Measurements from ENCODE around the gene GMEB1.
"Not testable (repeated sequence)": the region's sequence is repeated elsewhere in the genome, so short reads cannot be mapped to it uniquely, and the experiment has no call there.

The GMEB1 gene

GRCh38 chr1:28666806-28667205, 1.8 kb upstream of the GMEB1 start:
- intact Hi-C loops (cut with DNase I): no loop called here
- peak in 2 of 10 donors; percentile 8 to 54 for DNase-seq

DNA sequence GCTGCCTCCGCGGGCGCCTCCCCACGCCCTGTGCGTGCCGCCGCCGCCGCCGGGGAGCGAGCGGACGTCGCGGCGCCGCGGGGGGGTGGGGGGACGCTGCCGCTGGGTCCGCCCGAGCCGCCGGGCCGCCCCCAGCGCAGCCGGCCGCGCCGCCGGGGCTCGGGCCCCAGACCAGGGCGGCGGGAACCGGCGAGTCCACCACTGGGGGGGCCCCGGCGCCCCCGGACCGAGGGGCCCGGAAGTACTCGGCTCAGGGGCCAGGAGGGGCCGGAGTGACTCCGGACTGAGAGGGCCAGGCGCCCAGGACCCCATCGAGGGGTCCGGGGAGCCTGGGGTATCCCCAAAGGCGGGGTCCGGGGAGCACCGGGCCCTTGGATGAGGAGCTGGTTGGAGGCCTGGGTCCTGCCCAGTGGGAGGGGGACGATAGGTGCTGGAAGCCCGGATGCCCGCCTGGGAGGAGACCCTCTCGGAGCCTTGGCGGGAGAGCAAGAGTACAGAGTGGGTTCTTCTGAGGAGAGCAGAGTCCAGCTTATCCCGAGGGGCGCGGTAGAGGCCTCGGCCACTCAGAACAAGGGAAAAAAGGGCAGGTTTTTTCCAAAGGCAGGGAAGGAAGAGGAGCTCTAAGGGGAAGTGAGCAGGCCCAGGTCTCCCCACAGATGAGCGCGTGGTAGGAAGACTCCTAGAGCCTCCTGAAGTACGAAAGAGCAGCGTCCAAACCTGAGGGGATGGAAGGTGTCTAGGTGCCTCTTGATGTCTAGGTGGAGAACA, 556 bp downstream of the GMEB1 start:
- intact Hi-C loops (cut with DNase I): loop anchor here (1.0 kb wide), 2 partner anchors 21 to 67 kb away; partner anchors contain the start of genes RNU11 and YTHDF2
- peak; percentile 31 to 91 (median 41) for DNase-seq

DNA sequence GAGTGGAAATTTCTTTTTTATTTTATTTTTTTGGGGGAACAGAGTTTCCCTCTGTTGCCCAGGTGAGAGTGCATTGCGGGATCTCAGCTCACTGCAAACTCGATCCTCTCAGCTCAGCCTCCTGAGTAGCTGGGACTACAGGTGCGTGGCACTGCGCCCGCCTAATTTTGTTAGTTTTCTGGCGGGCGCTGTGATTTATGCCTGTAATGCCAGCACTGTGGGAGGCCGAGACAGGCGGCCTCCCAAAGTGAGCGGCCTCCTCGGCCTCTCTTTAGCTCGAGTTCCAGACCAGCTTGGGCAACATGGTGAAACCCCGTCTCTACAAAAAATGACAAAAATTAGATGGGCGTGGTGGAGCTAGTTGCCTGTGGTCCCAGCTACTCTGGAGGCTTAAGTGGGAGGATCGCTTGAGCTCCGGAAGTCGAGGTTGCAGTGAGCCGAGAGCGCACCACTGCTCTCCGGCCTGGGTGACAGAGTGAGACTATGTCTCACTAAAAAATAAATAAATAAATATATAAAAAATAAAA, 2.7 kb downstream of the GMEB1 start:
- intact Hi-C loops (cut with DNase I): no loop called here
- peak in 2 of 10 donors; percentile 29 to 30 for DNase-seq

DNA sequence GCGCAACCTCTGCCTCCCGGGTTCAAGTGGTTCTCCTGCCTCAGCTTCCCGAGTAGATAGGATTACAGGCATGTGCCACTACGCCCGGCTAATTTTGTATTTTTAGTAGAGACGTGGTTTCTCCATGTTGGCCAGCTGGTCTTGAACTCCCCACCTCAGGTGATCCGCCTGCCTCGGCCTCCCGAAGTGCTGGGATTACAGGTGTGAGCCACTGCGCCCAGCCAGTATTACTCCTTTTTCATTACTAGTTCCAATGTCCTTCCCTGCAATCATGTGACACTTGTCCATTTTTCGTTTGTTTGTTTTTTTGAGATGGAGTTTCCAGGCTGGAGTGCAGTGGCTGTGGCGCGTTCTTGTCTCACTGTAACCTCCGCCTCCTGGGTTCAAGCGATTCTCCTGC, 4.4 kb downstream of the GMEB1 start:
- intact Hi-C loops (cut with DNase I): not testable (repeated sequence)
- DNase-seq: peak in 2 of 10 donors; percentile 60 to 63

DNA sequence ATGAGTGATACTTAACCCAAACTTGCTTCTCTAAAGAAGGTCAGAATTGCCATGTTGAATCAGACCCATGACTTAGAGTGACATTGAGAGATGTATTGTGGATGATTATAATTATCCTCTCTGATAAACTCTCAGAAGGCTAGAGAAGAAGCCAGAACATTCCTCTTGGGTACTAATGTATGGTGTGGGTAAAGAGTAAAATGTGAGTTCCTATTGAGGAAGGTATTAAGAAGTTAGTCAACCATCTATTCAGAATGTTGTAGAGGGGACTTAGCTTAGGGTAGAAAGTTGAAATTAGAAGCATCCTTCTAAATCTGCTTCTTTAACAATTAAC, 7.3 kb downstream of the GMEB1 start:
- DNase-seq: no peak
- intact Hi-C loops (cut with DNase I): no loop called here

DNA sequence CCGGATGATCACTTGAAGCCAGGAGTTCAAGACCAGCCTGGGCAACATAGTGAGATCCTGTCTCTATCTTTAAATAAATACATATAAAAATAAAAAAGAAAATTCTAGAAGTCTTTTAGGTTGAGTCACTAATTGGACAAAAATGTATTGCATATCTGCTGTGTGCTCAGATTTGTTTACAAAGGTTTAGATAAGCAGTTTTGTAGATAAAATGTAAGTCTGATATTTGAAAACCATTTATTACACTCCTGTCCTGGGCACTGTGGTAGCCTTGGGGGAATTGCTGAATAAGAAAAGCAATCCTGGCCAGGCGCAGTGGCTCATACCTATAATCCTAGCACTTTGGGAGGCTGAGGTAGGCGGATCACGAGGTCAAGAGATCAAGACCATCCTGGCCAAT, 11.6 kb downstream of the GMEB1 start:
- intact Hi-C loops (cut with DNase I): no loop called here
- DNase-seq: peak in 1 of 10 donors; percentile 23

DNA sequence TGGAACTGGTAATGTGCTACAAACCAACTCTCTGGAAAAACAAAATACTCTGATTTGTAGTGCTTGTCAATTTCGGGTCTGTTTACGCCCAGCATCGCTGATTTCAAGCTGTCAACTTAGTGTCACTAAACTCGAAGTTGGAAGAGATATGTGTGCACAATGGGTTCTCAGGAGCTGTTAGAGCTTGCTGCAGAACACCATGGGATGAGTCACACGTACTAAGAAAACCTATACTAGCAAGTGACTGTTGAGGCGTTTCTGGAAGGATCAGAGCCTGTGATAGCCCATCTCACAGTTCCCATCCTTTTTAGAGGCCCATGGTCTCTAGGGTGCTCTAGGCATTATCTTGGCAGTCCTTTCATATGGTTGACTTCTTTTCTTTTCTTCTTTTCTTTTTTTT, 14.3 kb downstream of the GMEB1 start:
- intact Hi-C loops (cut with DNase I): no loop called here
- DNase-seq: no peak

DNA sequence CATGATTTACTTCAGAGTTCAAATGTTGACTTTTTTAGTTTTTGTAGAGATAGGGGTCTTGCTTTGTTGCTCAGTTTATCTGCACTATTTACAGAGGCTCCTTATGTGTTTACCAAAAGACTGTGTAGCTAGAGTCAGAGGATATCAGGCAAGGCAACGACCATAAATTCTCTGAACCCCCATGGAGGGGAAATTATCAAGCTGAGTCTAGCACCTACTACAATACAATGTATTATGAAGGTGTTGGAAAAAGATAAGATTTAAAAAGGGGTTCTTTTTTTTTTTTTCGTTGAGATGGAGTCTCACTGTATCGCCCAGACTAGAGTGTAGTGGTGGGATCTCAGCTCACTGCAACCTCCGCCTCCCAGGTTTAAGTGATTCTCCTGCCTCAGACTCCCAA, 16.4 kb downstream of the GMEB1 start:
- peak in 1 of 10 donors; percentile 2 for DNase-seq
- intact Hi-C loops (cut with DNase I): no loop called here

DNA sequence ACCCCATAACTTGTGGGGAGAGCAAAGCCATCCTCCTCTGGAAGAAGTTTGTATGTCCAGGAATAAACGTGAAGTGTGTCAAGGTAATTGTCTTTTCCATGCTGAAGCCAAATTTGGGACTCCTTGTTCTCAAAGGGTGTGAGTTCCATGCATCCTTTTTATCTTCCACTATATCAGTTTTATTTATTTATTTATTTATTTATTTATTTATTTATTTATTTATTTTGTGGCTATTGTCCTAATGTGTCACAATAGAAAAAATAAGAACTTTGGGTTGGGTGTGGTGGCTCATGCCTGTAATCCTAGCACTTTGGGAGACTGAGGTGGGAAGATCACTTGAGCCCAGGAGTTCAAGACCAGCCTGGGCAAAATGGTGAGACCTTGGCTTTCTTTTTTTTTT, 23.0 kb downstream of the GMEB1 start:
- DNase-seq; intact Hi-C loops (cut with DNase I): not testable (repeated sequence)

DNA sequence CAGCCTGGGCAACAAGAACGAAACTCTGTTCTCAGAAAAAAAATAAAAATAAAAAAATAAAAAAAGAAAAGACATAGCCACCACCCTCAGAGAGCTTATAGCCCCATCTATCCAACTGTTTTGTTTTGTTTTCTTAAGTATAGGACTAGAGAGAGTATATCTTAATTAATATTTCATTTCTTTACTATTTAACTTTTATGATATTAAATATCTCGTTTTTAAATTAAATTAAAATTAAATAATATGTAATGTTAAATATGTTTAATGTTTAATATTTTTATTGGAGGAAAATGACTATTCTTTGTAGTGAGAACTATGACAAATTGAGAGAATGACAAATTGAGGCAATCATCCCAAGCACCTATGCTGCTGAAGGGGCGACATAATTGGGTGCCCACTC, 35.0 kb downstream of the GMEB1 start:
- no peak for DNase-seq
- intact Hi-C loops (cut with DNase I): no loop called here

GRCh38 chr1:28716336-28716735, 47.8 kb downstream of the GMEB1 start:
- intact Hi-C loops (cut with DNase I): no loop called here
- peak in 3 of 10 donors; percentile 7 to 38 (median 27) for DNase-seq

- intact Hi-C loops (cut with DNase I): no loop called here
Observed at GRCh38 chr1:28718166-28718565, 49.6 kb downstream of the GMEB1 start.

DNA sequence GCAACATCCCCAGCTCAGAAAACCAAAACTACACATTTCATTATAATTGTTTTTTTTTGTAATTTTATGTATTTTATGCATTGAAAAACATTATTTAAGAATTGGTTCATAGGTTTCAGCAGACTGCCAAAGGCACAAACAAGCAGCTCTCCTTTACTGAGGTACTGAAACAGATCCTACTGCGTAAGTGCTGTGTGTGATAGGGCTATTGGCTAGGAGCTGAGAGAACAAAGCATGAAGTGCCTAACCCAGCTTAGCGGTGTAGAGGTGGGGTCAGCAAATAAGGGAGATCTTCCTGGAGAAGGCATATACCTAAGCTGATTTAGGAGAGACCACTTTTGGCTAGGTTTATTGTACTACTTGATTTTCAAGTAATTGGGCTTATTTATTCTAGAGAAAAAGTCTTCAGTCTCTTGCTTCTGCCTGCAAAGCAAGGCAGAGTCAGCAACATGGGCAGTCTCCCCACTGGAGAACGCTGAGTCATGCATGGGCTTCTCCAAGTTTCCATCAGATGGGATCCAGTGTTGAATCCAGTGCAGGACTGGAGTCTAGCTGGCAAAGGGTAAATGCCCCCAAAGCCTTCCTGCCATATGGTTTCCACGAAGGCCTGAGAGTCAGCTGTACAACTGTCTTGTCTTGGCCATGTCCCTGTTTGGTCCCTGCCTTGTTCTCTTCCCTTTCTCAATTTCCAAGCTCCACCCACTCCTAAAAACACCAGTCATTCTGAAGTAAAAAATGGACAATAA, 50.2 kb downstream of the GMEB1 start:
- intact Hi-C loops (cut with DNase I): no loop called here
- peak in 2 of 10 donors; percentile 5 to 24 for DNase-seq

More at GRCh38 chr1:28718166-28718565, 49.6 kb downstream of the GMEB1 start:
- DNase-seq: no peak

DNA sequence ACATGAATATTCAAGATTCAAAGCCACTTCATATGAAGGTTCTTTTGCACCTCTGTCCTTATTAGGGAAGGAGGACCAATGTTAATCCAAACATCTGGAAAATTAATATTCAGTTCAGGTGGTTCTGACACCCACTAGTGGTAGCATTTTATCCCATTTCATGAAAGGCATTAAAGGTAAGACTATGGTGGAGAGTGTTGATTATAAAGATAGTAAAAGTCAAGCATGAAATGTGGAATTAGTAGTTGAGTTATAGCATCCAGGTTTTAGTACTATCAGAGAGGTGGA, 50.7 kb downstream of the GMEB1 start:
- intact Hi-C loops (cut with DNase I): no loop called here

GRCh38 chr1:28720376-28720775, 51.8 kb downstream of the GMEB1 start:
- DNase-seq: no peak
- intact Hi-C loops (cut with DNase I): no loop called here

More for the DNA sequence above, 50.7 kb downstream of the GMEB1 start:
- no peak for DNase-seq

GRCh38 chr1:28721927-28722326, 53.3 kb downstream of the GMEB1 start:
- DNase-seq; intact Hi-C loops (cut with DNase I): not testable (repeated sequence)

DNA sequence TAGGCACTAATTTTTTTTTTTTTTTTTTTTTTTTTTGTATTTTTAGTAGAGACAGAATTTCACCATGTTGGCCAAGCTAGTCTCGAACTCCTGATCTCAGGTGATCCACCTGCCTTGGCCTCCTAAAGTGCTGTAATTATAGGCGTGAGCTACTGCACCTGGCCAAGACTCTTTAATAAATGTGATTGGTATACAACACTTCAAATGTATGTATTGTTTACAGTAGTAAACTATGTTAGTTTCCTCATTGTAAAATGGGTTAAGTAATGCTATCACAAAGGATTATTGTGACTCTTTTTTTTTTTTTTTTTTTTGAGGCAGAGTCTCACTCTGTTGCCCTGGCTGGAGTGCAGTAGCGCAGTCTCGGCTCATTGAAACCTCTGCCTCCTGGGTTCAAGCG, 56.8 kb downstream of the GMEB1 start:
- intact Hi-C loops (cut with DNase I): not testable (repeated sequence)
- peak in 1 of 10 donors; percentile 4 for DNase-seq

DNA sequence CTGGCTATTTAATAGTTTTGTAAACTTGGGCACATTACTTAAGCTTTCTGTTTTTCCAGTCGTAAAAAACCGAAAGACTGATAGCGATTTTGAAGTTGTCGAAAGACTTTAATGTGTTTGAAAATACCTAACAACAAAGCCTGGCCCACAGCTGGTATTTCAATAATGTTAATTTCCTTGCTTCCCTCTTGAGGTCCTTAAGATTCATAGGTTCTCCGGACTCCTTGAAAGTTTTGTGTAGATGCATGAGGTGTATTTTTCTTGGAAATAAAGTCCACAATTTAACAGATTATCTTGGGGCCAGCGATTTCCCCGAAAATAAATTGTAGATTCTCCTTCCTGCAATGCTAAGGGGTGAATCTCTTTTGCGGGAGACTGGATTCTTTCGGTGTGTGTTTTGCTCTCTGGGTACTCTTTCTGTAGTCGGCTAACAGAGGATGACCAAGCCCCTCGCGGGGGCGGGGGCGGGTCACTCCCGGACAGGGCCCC, 67.4 kb downstream of the GMEB1 start:
- intact Hi-C loops (cut with DNase I): loop anchor here (1.0 kb wide), 2 partner anchors 68 to 93 kb away; partner anchors contain the start of genes GMEB1 and TAF12
- no peak for DNase-seq

DNA sequence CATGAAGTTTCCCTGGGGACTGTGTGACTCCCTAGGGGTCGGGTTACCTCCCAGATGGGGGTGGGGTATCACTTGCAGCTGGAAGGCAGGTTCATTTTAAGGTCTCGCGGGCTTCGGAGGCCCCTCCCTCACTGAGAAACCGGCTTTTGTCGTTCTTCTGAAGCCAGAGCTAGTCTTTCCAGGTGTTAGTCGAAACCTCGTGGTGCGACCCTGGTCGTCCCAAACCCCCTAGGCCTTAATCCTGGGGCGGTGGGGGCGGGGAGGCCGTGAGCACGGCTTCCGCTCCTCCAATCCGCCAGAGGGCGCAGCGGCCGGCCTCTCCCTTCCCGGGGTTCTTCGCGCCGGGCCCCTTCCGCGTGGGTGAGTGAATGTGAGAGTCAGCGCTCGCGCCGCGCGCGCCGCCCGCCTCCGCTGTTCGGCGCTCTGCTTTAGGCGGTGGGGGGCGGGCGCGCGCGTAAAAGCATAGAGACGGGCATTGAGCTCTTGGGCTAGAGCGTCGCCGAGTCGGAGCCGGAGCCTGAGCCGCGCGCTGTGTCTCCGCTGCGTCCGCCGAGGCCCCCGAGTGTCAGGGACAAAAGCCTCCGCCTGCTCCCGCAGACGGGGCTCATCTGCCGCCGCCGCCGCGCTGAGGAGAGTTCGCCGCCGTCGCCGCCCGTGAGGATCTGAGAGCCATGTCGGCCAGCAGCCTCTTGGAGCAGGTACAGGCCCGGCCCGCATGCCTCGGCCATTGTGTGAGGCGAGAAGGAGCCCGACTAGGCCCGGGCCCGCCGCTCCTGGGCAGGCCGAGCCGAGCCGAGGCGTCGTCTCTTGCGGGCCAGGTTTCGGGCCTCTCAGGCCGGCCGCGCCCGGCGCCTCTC, 68.1 kb downstream of the GMEB1 start, which contains the start of gene YTHDF2:
TSS of gene YTHDF2 (plus strand) at position 491 of the 857 bp plus-strand sequence. CDS start at position 672, 181 bp downstream.
- intact Hi-C loops (cut with DNase I): loop anchor here (1.0 kb wide), 2 partner anchors 68 to 93 kb away; partner anchors contain the start of genes GMEB1 and TAF12
- peak; percentile 92 to 99 (median 95) for DNase-seq
